Endothelial cell of umbilical vein (primary cell): ENCODE results near the gene JARID2. TPM values are rescaled to one million over a fixed set of nuclear protein-coding genes. Genes with fewer than 3 reads are reported as not detected.

Source experiments
- BruUV-seq: library from RNA; stranded (reverse); fragments of 400-500 nt; replicated peaks from 2 replicates; lab custom pipeline; 2021; lab: Mats Ljungman, UMichigan
- CTCF ChIA-PET: fragments of 300-600, 350-600 bp; sonication (Branson Sonifier 250); formaldehyde crosslinking; loops from one replicate; lab custom pipeline; 2021; ENCODE audit warnings: antibody characterized with exemption, inconsistent platforms; lab: Charles Lee
- POLR2A ChIA-PET: fragments of 300-600, 350-600 bp; sonication (Branson Sonifier 250); formaldehyde crosslinking; loops from one replicate; lab custom pipeline; 2021; ENCODE audit warnings: antibody characterized with exemption, inconsistent platforms; lab: Charles Lee
- DNase-seq: peaks from one replicate; pipeline ENCODE4 v3.0.0-alpha.2; 2011; ENCODE audit warnings: low read depth, low spot score
- FAIRE-seq: peaks from 2 replicates; lab custom pipeline; 2011; peaks lifted over from hg19 to GRCh38; lab: Jason Lieb, UNC
- H2AFZ ChIP-seq: 2 replicates; pipeline ENCODE4 v1.6.0; 2012; ENCODE audit warnings: low read depth, low read length, control low read depth, inconsistent platforms
- H3K27ac ChIP-seq: 2 replicates; pipeline ENCODE4 v1.5.1; 2011; ENCODE audit warnings: low read depth, mild to moderate bottlenecking, control low read depth, low read length, moderate library complexity; ENCODE audit not compliant: insufficient read depth
- H3K27me3 ChIP-seq, 2 experiments: 2 replicates each; pipeline versions ENCODE4 v1.6.0 to v1.6.1; 2011; ENCODE audit warnings: low read length in 2 of 2, mixed read lengths in 1 of 2; ENCODE audit not compliant: control insufficient read depth in 2 of 2, insufficient read depth in 2 of 2
- H3K36me3 ChIP-seq, 2 experiments: 2 replicates in 1 of 2; 3 replicates in 1 of 2; pipeline ENCODE4 v1.5.1; 2011; ENCODE audit warnings: low read length in 2 of 2, mild to moderate bottlenecking in 1 of 2, moderate library complexity in 1 of 2; ENCODE audit not compliant: control insufficient read depth in 2 of 2, insufficient read depth in 2 of 2; ENCODE audit errors: extremely low read depth in 1 of 2
- H3K4me1 ChIP-seq: 3 replicates; pipeline ENCODE4 v1.5.1; 2011; ENCODE audit warnings: mild to moderate bottlenecking, low read length; ENCODE audit not compliant: control insufficient read depth, insufficient read depth; ENCODE audit errors: extremely low read depth
- H3K4me2 ChIP-seq: 2 replicates; pipeline ENCODE4 v1.6.1; 2011; ENCODE audit warnings: low read length, control low read depth, mixed read lengths; ENCODE audit not compliant: insufficient read depth
- H3K4me3 ChIP-seq, 3 experiments: fragments of 200-600 bp in 1 of 3; sonication (generic), shearing (Covaris generic) in 1 of 3; replicated peaks in 1 of 3; 2 replicates each; pipeline ENCODE4 v1.5.1; 2011 to 2016; ENCODE audit warnings: control low read depth in 3 of 3, low read length in 3 of 3, mild to moderate bottlenecking in 2 of 3, inconsistent platforms in 1 of 3, low read depth in 1 of 3, moderate library complexity in 1 of 3; ENCODE audit not compliant: insufficient read depth in 1 of 3
- H3K79me2 ChIP-seq: 2 replicates; pipeline ENCODE4 v1.6.0; 2012; ENCODE audit warnings: low read length, inconsistent platforms; ENCODE audit not compliant: control insufficient read depth, insufficient read depth
- H3K9ac ChIP-seq: replicated peaks from 2 replicates; pipeline ENCODE3; 2011; ENCODE audit warnings: low read length, control low read depth; ENCODE audit not compliant: insufficient read depth; ENCODE audit errors: extremely low read depth
- H3K9me1 ChIP-seq: replicated peaks from 3 replicates; pipeline ENCODE4 v1.6.0; 2011; ENCODE audit warnings: mild to moderate bottlenecking, low read length; ENCODE audit not compliant: control insufficient read depth, insufficient read depth; ENCODE audit errors: extremely low read depth
- H3K9me3 ChIP-seq: replicated peaks from 2 replicates; pipeline ENCODE4 v1.5.1; 2012; ENCODE audit warnings: low read length, inconsistent platforms; ENCODE audit not compliant: control insufficient read depth, insufficient read depth
- H4K20me1 ChIP-seq: replicated peaks from 2 replicates; pipeline ENCODE3; 2011; ENCODE audit warnings: mild to moderate bottlenecking, low read length; ENCODE audit not compliant: control insufficient read depth, insufficient read depth; ENCODE audit errors: extremely low read depth
- CTCF ChIP-seq, 2 donors: IDR thresholded peaks; 1 replicate in 1 of 2; 2 replicates in 1 of 2; pipeline ENCODE4 v1.5.1; 2011; ENCODE audit warnings: low read length in 2 of 2, mild to moderate bottlenecking in 2 of 2, moderate library complexity in 2 of 2, control low read depth in 1 of 2, inconsistent platforms in 1 of 2, low read depth in 1 of 2; ENCODE audit not compliant: insufficient read depth in 1 of 2; ENCODE audit errors: extremely low read depth in 1 of 2
- EZH2 ChIP-seq: IDR thresholded peaks from 2 replicates; pipeline ENCODE4 v1.6.1; 2012; ENCODE audit warnings: borderline replicate concordance, low read depth, mild to moderate bottlenecking, moderate library complexity, low read length, inconsistent platforms; ENCODE audit not compliant: severe bottlenecking
- FOS ChIP-seq: IDR thresholded peaks from 2 replicates; pipeline ENCODE4 v1.6.1; 2011; ENCODE audit warnings: mild to moderate bottlenecking, low read length, moderate library complexity, borderline replicate concordance; ENCODE audit not compliant: insufficient read depth
- GATA2 ChIP-seq: IDR thresholded peaks from 2 replicates; pipeline ENCODE4 v1.7.0; 2011; ENCODE audit warnings: low read depth, mild to moderate bottlenecking, moderate library complexity, mixed read lengths, low read length; ENCODE audit not compliant: insufficient read length, insufficient read depth
- JUN ChIP-seq: IDR thresholded peaks from 2 replicates; pipeline ENCODE4 v1.6.1; 2011; ENCODE audit warnings: borderline replicate concordance, low read depth; ENCODE audit not compliant: insufficient read length, insufficient read depth
- MAX ChIP-seq: IDR thresholded peaks from 2 replicates; pipeline ENCODE4 v1.6.1; 2011; ENCODE audit not compliant: insufficient read depth, insufficient read length
- MYC ChIP-seq: IDR thresholded peaks from one replicate; pipeline ENCODE4 v1.6.1; 2011; ENCODE audit warnings: mild to moderate bottlenecking, low read depth, low read length
- POLR2A ChIP-seq: IDR thresholded peaks from 2 replicates; pipeline ENCODE4 v1.6.1; 2012; ENCODE audit warnings: low read depth, mild to moderate bottlenecking, control low read depth, low read length
- POLR2AphosphoS5 ChIP-seq: IDR thresholded peaks from 2 replicates; pipeline ENCODE4 v1.6.1; 2012; ENCODE audit warnings: low read depth, mild to moderate bottlenecking, control low read depth, low read length, moderate library complexity; ENCODE audit not compliant: insufficient read depth
- dilution Hi-C: fragments of 300-500 bp; cut with MboI; formaldehyde crosslinking; loops from one replicate; pipeline ENCODE4 v1.15.0; 2019; ENCODE audit warnings: low sequenced_read_pairs; ENCODE audit not compliant: extremely low pct_ligation_motif_present
- intact Hi-C: fragments of 100-400 bp; cut with micrococcal nuclease; formaldehyde crosslinking; loops from one replicate; pipeline ENCODE4 v1.10.0; 2022
- polyA plus RNA-seq, 4 experiments: library from polyadenylated mRNA; depleted of rRNA in 3 of 4; stranded (reverse) in 3 of 4; unstranded in 1 of 4; fragments of >200 nt; gene quantifications; 2 replicates each; pipeline versions ENCODE4 v1.2.1 to v1.2.3, GENCODE V29; 2011 to 2012; ENCODE audit warnings: missing spikeins in 1 of 4
- total RNA-seq: library from RNA; stranded (reverse); gene quantifications from 2 replicates; pipeline ENCODE4 v1.2.3, GENCODE V29; 2021

Gene JARID2
- total and polyA plus RNA-seq, 2 donors (not counting 3 experiments of a cell fraction or from before 2014, with no cell fraction given) = 2.9 to 10.6 TPM

- Histone ChIP-seq H3K4me2 (no peak overlapping the region), H3K36me3 (no peaks in the 10 kb centered on the region), H2AFZ (no peak overlapping the region), H3K79me2 (peaks cover 2% of the 10 kb centered on the region), H3K9me1 (no peaks in the 10 kb centered on the region), H3K4me3 (no peak overlapping the region), H3K27me3 (no peaks in the 10 kb centered on the region), H4K20me1 (no peaks in the 10 kb centered on the region), H3K27ac (no peak overlapping the region), H3K9me3 (no peaks in the 10 kb centered on the region), H3K4me1 (peaks cover 19% of the 10 kb centered on the region), H3K9ac (no peak overlapping the region)
- intact Hi-C loops = no loop called here
- dilution Hi-C loops = no loop called here
- DNase-seq (no peak), FAIRE-seq (no peak)
- no TSS peak for BruUV-seq
- CTCF ChIA-PET = no interaction called here
- TF ChIP-seq POLR2AphosphoS5 (no peak), GATA2 (no peak), JUN (no peak), FOS (no peak), EZH2 (no peak), MAX (no peak), CTCF (IDR thresholded peaks at IDR 0.05; ENCODE audit: extremely low read depth in 1 of 2, insufficient read depth in 1 of 2, low read depth in 1 of 2, low read length in 2 of 2) (no peak), MYC (no peak), POLR2A (no peak)
- POLR2A ChIA-PET = no interaction called here
Measured at GRCh38 chr6:15303920-15304291, 58.0 kb downstream of the JARID2 start.
